BE2C (cell line): Measurements from ENCODE around the gene LRRC8A.

Experiments
- DNase-seq: peaks from one replicate; pipeline ENCODE4 v3.0.0-alpha.2; 2020
- H3K27me3 ChIP-seq: fragments of 250-450 bp; sonication (Bioruptor Pico); 2 replicates; pipeline ENCODE4 v1.5.1; 2020; ENCODE audit warnings: mild to moderate bottlenecking
- H3K36me3 ChIP-seq: fragments of 250-450 bp; sonication (Bioruptor Pico); 2 replicates; pipeline ENCODE4 v1.5.1; 2020; ENCODE audit warnings: mild to moderate bottlenecking
- H3K4me1 ChIP-seq: fragments of 250-450 bp; sonication (Bioruptor Pico); 2 replicates; pipeline ENCODE4 v1.5.1; 2020
- H3K4me3 ChIP-seq: 2 replicates; pipeline ENCODE4 v1.5.1; 2011; ENCODE audit warnings: low read depth, low read length
- H3K9me3 ChIP-seq: fragments of 250-450 bp; sonication (Bioruptor Pico); 2 replicates; pipeline ENCODE4 v1.5.1; 2020
- TF ChIP-seq, protein P1 (sequence below): IDR thresholded peaks from 2 replicates; pipeline ENCODE4 v1.5.1; 2012; ENCODE audit warnings: mild to moderate bottlenecking, low read depth, low read length

LRRC8A gene

DNA sequence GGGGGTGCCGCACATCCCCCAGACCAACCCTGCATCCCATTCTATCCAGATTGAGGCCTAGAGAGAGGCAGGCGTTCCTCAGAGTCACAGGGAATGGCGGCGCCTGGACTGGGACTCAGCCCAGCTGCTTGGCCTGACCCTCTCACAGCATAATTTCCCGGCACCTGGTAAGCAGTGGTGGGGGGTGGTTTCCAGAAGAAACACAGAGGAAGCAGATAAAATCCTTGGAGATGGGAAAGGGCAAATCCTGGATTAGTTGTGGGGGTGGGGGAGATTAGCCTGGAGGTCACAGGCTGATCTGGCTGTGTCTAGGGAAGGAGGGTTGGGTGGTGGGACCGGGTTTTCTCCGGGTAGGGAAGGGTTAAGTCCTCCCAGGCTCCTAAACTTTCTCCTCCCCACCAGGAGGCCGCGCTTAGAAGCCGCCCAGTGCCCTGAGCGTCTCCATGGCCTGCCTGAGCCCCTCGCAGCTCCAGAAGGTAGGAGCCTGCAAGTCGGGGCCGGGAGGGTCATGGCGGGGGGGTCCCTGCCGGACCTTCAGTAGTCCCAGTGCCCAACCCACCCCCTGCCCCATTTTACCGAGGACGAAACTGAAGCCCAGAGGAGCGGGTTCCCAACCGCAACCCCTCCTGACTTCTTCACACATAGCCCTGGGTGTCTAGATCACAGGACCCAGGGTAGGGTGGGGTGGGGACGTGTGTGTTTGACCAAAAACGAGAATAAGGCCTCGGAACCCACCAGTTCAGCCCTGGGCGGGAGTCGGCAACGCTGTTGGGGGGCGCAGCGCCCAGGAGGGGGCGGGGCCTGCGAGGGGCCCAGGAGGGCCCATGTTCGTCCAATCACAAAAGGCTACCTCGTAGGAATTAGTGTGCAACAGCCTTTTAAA is 40.2 kb downstream of the LRRC8A start:
- Histone ChIP-seq H3K36me3 (peaks cover 8% of the 10 kb centered on the region), H3K27me3 (no peaks in the 10 kb centered on the region), H3K4me3 (no peak overlapping the region), H3K9me3 (no peaks in the 10 kb centered on the region), H3K4me1 (peaks cover 6% of the 10 kb centered on the region)
- TF ChIP-seq, protein P1, sequence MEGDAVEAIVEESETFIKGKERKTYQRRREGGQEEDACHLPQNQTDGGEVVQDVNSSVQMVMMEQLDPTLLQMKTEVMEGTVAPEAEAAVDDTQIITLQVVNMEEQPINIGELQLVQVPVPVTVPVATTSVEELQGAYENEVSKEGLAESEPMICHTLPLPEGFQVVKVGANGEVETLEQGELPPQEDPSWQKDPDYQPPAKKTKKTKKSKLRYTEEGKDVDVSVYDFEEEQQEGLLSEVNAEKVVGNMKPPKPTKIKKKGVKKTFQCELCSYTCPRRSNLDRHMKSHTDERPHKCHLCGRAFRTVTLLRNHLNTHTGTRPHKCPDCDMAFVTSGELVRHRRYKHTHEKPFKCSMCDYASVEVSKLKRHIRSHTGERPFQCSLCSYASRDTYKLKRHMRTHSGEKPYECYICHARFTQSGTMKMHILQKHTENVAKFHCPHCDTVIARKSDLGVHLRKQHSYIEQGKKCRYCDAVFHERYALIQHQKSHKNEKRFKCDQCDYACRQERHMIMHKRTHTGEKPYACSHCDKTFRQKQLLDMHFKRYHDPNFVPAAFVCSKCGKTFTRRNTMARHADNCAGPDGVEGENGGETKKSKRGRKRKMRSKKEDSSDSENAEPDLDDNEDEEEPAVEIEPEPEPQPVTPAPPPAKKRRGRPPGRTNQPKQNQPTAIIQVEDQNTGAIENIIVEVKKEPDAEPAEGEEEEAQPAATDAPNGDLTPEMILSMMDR = no peak
- DNase-seq = peak; percentile 30

DNA sequence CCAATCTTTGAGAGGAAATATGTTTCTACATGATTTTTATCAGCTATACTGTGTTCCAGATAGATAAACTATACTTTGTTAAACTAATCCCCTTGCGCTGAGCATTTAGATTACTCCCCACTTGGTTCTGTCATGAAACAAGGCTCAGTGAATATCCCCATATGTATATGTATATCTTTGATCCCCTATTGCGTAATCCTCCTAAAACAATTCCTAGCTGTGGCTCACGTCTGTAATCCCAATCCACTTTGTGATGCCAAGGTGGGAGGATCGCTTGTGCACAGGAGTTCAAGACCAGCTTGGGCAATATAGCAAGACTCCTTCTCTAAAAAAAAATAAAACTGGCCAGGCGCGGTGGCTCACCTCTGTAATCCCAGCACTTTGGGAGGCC is 41.6 kb downstream of the LRRC8A start:
- Histone ChIP-seq H3K4me1 (peaks cover 6% of the 10 kb centered on the region), H3K27me3 (no peaks in the 10 kb centered on the region), H3K9me3 (no peaks in the 10 kb centered on the region), H3K36me3 (no peaks in the 10 kb centered on the region), H3K4me3 (no peak overlapping the region)
- DNase-seq = no peak
- TF ChIP-seq, protein P1 = no peak

DNA sequence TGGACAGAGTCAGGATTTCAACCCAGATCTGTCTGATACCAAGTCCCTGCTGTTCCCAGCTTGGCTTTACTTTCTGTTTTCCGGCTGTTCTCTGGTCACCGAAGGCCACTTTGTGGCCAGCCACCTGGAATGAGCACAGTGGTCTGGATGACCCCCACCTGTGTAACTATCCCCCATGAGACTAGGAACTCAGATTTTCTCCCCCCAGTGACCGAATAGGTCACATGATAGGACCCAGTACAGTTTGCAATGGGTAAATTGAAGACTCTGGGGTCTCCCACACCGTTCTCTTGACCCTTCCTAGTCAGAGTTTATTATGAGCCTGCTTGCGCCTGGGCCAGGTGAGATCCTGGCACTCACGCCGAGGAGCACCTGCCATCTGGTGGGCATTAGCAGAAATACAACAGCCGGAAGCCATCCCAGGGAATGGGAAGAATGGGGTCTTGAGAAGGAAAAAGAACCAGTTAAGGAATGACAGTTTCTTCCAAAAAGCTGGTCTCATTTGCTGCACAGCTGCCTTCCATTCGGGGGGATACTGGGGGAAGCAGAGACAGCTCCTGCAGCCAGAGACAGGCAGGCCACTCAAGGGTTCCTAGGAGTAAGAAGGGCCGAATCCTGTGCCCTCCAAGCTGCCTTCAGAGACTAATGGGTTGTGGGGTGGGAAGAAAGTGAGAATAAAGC is 45.9 kb downstream of the LRRC8A start:
- Histone ChIP-seq H3K4me1 (no peaks in the 10 kb centered on the region; the same call in 1 of the 2 replicates), H3K4me3 (no peak overlapping the region), H3K27me3 (no peaks in the 10 kb centered on the region), H3K36me3 (no peaks in the 10 kb centered on the region), H3K9me3 (no peaks in the 10 kb centered on the region)
- TF ChIP-seq, protein P1 = peak; percentile 92
- DNase-seq = peak; percentile 72

DNA sequence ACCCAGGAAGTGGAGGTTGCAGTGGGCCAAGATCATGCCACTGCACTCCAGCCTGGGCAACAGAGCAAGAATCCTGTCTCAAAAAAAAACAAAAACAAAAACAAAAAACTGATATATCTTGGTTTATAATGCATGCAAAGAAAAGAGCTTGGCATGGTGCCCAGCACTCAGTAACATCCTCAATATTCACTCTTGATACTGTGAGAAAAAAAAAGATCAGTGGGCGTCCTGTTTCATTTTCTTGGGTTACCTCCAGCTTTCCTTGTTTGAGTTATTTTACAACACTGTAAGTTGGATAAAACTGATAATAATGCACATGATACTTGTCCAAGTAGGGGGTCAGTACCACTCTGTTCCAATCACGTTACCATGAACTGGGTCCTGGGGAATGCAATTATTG is 46.7 kb downstream of the LRRC8A start:
- no peaks in the 10 kb centered on the region for H3K9me3 ChIP-seq
- no peak overlapping the region for H3K4me3 ChIP-seq
- TF ChIP-seq, protein P1 = no peak
- no peaks in the 10 kb centered on the region; the same call in 1 of the 2 replicates for H3K4me1 ChIP-seq
- no peak for DNase-seq
- H3K36me3 ChIP-seq = no peaks in the 10 kb centered on the region
- H3K27me3 ChIP-seq = no peaks in the 10 kb centered on the region

DNA sequence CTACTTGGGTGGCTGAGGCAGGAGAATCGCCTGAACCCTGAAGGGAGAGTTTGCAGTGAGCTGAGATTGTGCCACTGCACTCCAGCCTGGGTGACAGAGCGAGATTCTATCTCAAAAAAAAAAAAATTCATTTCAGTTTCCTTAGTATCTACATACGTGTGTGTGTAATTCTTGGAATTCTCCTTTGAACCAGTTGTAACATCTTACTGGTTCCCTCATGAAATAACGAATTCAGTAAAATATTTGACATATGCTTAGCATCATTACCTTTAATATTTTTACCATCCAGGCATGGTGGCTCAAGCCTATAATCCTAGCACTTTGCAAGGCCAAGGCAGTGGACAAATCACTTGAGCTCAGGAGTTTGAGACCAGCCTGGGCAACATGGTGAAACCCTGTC is 47.6 kb downstream of the LRRC8A start:
- no peaks in the 10 kb centered on the region; the same call in 1 of the 2 replicates for H3K4me1 ChIP-seq
- no peaks in the 10 kb centered on the region for H3K9me3 ChIP-seq
- H3K4me3 ChIP-seq = no peak overlapping the region
- TF ChIP-seq, protein P1 = no peak
- no peaks in the 10 kb centered on the region for H3K27me3 ChIP-seq
- DNase-seq = no peak
- no peaks in the 10 kb centered on the region for H3K36me3 ChIP-seq

DNA sequence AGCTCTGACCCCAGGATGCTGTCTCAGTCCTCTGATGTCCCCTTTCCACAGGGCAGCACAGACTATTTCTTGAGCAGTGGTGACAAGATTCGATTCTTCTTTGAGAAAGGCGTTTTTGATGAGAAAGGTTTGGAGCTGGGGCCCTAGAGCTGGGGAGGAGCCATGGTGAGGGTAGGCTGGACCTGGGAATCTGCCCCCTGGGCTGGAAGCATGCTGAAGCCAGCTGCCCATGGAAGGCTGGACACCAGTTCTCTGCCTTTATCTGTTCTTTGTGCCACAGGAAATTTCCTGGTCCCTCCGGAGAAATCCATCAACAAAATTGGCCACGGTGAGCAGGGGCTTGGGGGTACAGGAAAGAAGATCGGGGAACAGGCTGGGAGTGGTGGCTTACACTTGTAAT is 51.8 kb downstream of the LRRC8A start:
- Histone ChIP-seq H3K36me3 (no peaks in the 10 kb centered on the region), H3K4me3 (no peak overlapping the region), H3K4me1 (no peaks in the 10 kb centered on the region), H3K27me3 (no peaks in the 10 kb centered on the region), H3K9me3 (no peaks in the 10 kb centered on the region)
- DNase-seq = no peak
- TF ChIP-seq, protein P1 = no peak
